Fibroblast of skin of scalp (primary cell): ENCODE data around the gene TCTN3. TPM values are rescaled to one million over a fixed set of nuclear protein-coding genes. Genes with fewer than 3 reads are reported as not detected.
"Not testable (repeated sequence)": the region's sequence is repeated elsewhere in the genome, so short reads cannot be mapped to it uniquely, and the experiment has no call there.

Experiments used
- DNase-seq: peaks from one replicate; pipeline ENCODE4 v3.0.0-alpha.2; 2013
- polyA plus RNA-seq, 2 experiments: library from polyadenylated mRNA; unstranded; fragments of 120-200 nt; gene quantifications; one replicate each; pipeline ENCODE4 v1.2.1, GENCODE V29; 2013; ENCODE audit not compliant: insufficient read length in 2 of 2

TCTN3 gene, protein sequence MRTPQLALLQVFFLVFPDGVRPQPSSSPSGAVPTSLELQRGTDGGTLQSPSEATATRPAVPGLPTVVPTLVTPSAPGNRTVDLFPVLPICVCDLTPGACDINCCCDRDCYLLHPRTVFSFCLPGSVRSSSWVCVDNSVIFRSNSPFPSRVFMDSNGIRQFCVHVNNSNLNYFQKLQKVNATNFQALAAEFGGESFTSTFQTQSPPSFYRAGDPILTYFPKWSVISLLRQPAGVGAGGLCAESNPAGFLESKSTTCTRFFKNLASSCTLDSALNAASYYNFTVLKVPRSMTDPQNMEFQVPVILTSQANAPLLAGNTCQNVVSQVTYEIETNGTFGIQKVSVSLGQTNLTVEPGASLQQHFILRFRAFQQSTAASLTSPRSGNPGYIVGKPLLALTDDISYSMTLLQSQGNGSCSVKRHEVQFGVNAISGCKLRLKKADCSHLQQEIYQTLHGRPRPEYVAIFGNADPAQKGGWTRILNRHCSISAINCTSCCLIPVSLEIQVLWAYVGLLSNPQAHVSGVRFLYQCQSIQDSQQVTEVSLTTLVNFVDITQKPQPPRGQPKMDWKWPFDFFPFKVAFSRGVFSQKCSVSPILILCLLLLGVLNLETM
- polyA plus RNA-seq (2013, experiment 1 of 2; ENCODE audit: insufficient read length): 35.8 TPM
- polyA plus RNA-seq (2013, experiment 2 of 2; ENCODE audit: insufficient read length): 36.1 TPM

- DNase-seq: peak; percentile 100
Observed at GRCh38 chr10:95693668-95694534, at the start of gene TCTN3. TCTN3 (minus strand) TSS chr10:95693927; CDS start chr10:95693899, 28 bp downstream.

- no peak for DNase-seq
Observed at GRCh38 chr10:95742962-95743535, 49.3 kb upstream of the TCTN3 start.

DNA sequence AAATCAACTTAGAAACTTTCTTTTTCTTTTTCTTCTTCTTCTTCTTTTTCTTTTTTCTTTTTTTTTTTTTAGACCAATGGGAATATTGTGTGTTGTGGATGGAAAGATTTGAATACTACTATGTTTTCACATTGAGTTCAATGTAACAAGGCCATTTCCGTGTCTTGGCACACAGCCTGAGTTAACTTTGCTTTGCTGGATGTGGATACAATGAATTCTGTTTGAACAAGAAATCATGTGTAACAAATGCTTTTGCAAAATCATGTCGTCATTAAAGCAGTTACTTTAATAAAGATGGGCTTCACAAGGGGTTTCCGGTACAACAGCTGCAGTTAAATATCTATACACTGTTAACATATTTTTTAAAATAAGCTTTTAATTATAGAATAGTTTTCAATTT is 48.8 kb upstream of the TCTN3 start:
- no peak for DNase-seq

DNA sequence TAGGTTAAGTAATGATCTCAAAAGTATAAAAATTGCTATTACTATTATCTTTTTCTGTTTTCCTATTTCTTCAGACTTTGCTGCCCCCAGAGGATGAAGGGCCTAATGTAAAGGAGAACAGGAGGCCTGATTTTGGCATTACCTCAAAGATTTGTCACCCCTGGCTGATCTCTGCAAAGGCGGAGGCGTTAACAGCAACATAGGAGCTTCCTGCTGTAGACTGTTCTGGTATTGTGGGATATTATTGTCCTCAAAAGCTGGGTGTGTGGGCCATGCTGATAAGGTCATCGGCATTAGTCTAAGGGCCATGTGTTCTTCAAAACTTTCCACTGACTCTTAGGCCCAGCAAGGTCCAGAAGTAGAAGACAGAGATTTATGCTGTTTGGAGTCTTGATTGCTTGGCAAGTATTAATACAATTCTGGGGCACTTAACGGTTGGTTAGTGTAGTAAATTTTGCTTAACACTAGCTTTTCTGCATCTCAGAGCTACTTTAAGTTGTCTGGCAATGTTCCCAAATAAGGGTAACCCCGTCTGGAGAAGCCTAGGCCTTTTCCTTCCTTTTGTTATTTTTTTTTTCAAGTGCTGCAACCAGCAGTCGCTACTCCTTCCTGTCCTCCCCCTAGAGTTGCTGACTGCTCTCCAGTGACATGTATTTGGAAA is 48.2 kb upstream of the TCTN3 start:
- no peak for DNase-seq

DNA sequence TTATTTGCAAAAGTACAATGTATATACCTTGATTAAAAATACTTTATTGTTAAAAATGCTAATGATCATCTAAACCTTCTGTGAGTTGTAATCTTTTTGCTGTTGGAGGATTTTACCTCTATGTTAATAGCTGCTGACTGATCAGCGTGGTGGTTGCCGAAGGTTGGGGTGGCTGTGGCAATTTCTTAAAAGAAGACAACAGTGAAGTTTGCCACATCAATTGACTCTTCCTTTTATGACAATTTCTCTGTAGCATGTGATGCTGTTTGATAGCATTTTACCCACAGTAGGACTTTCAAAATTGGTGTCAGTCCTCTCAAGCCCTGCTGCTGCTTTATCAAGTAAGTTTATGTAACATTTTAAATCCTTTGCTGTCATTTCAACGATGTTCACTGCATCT is 45.3 kb upstream of the TCTN3 start:
- DNase-seq: no peak

- not testable (repeated sequence) for DNase-seq
Observed at GRCh38 chr10:95732907-95733306, 39.2 kb upstream of the TCTN3 start.

GRCh38 chr10:95730233-95730632 is 36.5 kb upstream of the TCTN3 start:
- DNase-seq: no peak

DNA sequence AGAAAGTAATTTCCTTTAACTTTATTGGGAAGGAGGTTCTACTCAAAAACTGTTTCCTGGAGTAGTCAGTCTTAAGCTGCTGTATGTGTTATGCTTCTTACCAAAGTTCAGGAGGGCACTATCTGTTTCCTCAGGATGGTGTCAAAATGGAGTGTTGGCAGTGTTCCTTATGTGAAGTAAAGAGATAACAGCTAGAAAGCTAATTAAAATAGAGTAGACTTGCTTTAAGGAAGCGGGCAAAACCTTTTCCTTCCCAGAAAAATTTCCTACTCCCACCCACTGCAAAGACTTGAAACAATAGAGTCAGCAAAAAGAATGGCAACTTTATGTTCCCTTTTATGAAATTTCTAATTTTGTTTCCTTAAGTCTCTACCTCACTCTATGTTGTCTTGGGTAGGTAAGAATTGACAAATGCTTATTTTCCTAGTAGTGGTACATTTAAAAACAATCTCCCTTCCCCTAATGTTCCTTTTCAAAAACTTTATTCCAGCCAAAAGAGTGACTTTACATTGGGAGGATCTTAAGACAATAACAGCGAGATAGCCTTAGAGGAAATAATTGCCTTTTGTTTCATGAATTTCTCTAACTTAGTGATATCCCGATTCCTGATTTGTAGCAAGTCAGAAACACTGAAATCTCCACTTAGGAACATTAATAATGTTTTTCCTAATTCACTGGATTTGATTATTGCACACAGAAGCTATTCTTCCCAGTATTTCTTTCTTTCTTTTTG is 35.8 kb upstream of the TCTN3 start:
- DNase-seq: no peak

DNA sequence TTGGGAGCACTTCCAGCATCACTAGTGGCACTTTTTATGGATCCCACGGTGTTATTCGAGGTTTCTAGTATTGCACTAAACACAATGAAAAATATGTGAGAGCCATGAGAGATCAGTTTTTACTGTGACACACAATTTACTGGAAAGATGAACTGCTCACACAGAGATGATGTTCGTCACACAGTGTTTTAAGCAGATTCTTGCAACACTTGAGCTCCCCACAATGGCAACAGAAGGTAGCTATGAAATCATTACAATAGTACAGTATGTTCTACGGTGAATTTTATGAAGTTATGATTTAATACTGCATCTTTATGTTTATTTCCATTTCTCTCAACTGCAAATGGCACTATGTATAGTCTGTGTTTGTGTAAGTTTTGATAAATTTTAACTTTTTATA is 34.8 kb upstream of the TCTN3 start:
- DNase-seq: peak; percentile 8

DNA sequence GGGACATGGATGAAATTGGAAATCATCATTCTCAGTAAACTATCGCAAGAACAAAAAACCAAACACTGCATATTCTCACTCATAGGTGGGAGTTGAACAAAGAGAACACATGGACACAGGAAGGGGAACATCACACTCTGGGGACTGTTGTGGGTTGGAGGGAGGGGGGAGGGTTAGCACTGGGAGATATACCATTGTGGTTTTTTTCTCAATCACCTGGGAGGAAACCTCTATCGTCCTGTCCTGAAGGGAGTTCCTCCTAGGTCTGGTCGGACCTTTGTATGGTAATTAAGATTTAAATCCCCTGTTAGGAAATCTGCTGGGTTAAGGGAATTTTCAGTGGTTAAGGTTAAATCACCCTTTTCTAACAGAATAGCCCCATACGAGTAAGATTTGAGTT is 28.8 kb upstream of the TCTN3 start:
- not testable (repeated sequence) for DNase-seq

GRCh38 chr10:95720745-95721144 is 27.0 kb upstream of the TCTN3 start:
- not testable (repeated sequence) for DNase-seq

GRCh38 chr10:95716866-95717265 is 23.1 kb upstream of the TCTN3 start:
- DNase-seq: no peak

GRCh38 chr10:95716466-95716865 is 22.7 kb upstream of the TCTN3 start:
- DNase-seq: no peak

- DNase-seq: no peak
Observed at GRCh38 chr10:95711492-95711891, 17.8 kb upstream of the TCTN3 start.

DNA sequence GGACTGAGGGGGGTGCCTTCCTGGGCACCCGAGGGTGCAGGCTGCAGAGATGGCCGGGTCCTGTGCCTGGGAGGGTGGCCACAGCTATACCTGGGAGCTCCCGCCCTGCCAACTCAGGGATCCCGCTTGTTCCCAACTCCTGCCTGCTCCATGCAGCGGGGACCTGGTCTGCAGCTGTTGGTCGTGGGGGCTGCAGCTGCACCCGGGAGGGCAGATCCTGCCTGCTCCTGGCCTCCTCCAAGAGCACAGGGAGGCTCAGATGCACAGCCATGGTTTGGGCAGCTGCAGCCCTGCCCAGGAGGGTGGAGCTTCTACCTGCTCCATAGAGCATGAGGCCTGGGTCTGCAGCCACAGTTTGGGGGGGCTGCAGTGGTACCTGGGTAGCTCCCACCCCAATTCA is 13.3 kb upstream of the TCTN3 start:
- DNase-seq: no peak

- no peak for DNase-seq
Observed at GRCh38 chr10:95706573-95706972, 12.8 kb upstream of the TCTN3 start.

- no peak for DNase-seq
Observed at GRCh38 chr10:95698415-95698814, 4.7 kb upstream of the TCTN3 start.

- no peak for DNase-seq
Observed at GRCh38 chr10:95697429-95697828, 3.7 kb upstream of the TCTN3 start.

- DNase-seq: no peak
Observed at GRCh38 chr10:95694665-95695064, 938 bp upstream of the TCTN3 start.

DNA sequence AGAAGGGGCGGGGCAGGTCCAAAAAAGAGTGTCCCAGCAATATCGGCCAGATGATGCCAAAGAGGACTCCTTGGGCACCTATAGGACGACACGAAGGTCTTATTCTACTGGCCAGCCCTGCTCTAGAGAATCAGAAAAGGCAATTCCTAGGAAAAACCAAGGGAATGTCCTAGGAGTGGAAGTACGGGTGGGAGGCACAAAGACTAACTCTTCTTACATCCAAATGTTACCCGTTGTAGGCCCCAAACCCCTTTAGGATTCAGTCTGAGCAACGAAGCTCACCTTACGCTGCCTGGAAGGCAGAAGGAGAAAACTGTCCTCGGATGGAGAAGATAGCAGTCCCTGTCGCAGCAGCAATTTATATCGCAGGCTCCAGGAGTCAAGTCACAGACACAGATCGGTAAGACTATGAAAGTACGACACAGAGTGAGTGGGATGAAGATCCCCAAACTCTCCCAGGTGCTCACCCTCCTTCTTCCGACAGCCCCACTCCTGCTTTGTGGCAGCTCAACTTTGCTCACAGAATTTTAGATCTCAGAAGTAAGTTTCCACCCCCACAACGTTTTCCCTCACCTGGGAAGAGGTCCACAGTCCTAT is 558 bp downstream of the TCTN3 start:
- no peak for DNase-seq

DNA sequence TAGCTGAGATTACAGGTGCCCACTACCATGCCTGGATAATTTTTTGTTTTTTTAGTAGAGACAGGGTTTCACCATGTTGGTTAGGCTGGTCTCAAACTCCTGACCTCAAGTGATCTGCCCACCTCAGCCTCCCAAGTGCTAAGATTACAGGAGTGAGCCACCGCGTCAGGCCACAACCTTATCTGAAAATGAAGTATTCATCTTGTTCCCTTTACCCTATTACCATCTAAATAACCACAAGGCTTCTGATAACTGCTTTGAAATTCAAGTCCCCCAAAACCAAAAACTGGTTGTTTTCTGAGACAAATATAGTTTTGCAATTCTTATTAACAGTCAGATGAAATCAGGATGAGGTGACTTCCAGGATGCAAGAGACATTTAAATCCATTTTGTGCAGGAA is 2.4 kb downstream of the TCTN3 start:
- no peak for DNase-seq
